Activated T-helper 17 cell treated with anti-CD3 and anti-CD28 coated beads, Interleukin-2, amount 50 U/mL, for 72 hours (primary cell): ENCODE data around the gene PPM1H. TPM values are rescaled to one million over a fixed set of nuclear protein-coding genes. Genes with fewer than 3 reads are reported as not detected.
A peak's percentile ranks its signal among the peaks of the same experiment; 100 is the strongest.
"Not testable (repeated sequence)": the region's sequence is repeated elsewhere in the genome, so short reads cannot be mapped to it uniquely, and the experiment has no call there.

Source experiments
- ATAC-seq: fragments of 150-1000 bp; cut with Tn5 transposase; replicated peaks from 2 replicates; pipeline ENCODE4 v1.10.0; 2021; ENCODE audit warnings: mild to moderate bottlenecking, moderate library complexity
- H3K27ac Mint-ChIP-seq: one replicate; pipeline ENCODE4 v1.8.0; 2022; ENCODE audit warnings: mixed read lengths
- H3K27me3 Mint-ChIP-seq: one replicate; pipeline ENCODE4 v1.8.0; 2022; ENCODE audit warnings: mixed read lengths
- H3K36me3 Mint-ChIP-seq: one replicate; pipeline ENCODE4 v1.8.0; 2022; ENCODE audit warnings: low read depth, mild to moderate bottlenecking, mixed read lengths
- H3K4me1 Mint-ChIP-seq: one replicate; pipeline ENCODE4 v1.8.0; 2022; ENCODE audit warnings: mixed read lengths
- H3K4me3 Mint-ChIP-seq: one replicate; pipeline ENCODE4 v1.8.0; 2022; ENCODE audit warnings: mild to moderate bottlenecking, mixed read lengths
- H3K9me3 Mint-ChIP-seq: one replicate; pipeline ENCODE4 v1.8.0; 2022; ENCODE audit warnings: mixed read lengths
- total RNA-seq, 2 donors: library from RNA; stranded (reverse); gene quantifications; one replicate each; pipeline ENCODE4 v1.2.3, GENCODE V29; 2022

PPM1H gene
- total RNA-seq, 2 donors from 2014 or later = not detected

GRCh38 chr12:62833634-62834033 lies 101.3 kb downstream of the PPM1H start:
- Mint-ChIP-seq H3K36me3 (no peaks in the 10 kb centered on the region), H3K27ac (no peak overlapping the region), H3K4me1 (no peaks in the 10 kb centered on the region), H3K4me3 (no peak overlapping the region), H3K27me3 (peaks cover 11% of the 10 kb centered on the region), H3K9me3 (no peaks in the 10 kb centered on the region)
- ATAC-seq = no peak

GRCh38 chr12:62832558-62832957 lies 102.4 kb downstream of the PPM1H start:
- Mint-ChIP-seq H3K27ac (no peak overlapping the region), H3K36me3 (no peaks in the 10 kb centered on the region), H3K4me3 (no peak overlapping the region), H3K27me3 (peaks cover 7% of the 10 kb centered on the region), H3K9me3 (no peaks in the 10 kb centered on the region), H3K4me1 (no peaks in the 10 kb centered on the region)
- no peak for ATAC-seq

- no peak for ATAC-seq
- Mint-ChIP-seq H3K4me1 (no peaks in the 10 kb centered on the region), H3K27ac (no peak overlapping the region), H3K27me3 (peaks cover 7% of the 10 kb centered on the region), H3K36me3 (no peaks in the 10 kb centered on the region), H3K9me3 (no peaks in the 10 kb centered on the region), H3K4me3 (no peak overlapping the region)
Observed at GRCh38 chr12:62832027-62832426, 102.9 kb downstream of the PPM1H start.

DNA sequence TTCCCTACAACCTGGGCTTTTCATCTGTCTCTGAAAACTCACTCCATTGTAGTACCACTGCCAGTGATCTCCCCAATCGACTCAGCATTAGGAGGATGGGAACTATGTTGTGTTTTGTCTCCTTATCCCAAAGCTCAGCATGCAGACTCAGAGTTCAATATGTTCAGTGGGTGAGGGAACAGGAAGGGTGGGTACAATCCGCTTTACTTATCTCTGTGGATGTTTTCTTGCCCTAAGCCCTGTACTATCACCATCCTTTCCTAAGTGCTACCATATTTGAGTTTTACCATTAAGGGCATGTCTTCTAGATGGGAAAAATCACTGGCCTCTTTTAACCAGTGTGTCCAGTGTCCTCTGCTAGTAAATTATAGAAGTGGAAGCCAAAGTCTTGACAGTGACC lies 107.1 kb downstream of the PPM1H start:
- no peaks in the 10 kb centered on the region for H3K36me3 Mint-ChIP-seq
- no peaks in the 10 kb centered on the region for H3K9me3 Mint-ChIP-seq
- no peak for ATAC-seq
- no peaks in the 10 kb centered on the region for H3K4me1 Mint-ChIP-seq
- H3K27me3 Mint-ChIP-seq = peaks cover 8% of the 10 kb centered on the region
- no peak overlapping the region for H3K4me3 Mint-ChIP-seq
- no peak overlapping the region for H3K27ac Mint-ChIP-seq

DNA sequence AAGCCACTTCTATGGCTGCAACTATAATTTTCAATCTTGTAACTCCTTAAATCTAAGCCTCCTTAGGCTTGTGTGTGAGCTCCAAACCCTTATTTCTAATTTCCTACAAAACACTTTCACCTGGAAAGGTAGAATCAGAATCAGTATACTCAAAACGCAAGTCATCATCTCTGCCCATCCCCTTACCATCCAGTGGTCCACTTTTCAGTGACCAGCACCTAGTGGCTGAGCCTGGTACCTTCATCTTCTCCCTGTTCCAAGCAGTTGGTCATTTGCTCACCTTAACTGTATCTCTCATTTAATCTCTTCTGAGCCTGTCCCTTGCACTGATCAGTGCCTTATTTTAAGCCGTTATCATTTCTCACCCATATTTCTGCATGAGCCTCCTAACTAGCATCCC lies 107.9 kb downstream of the PPM1H start:
- no peaks in the 10 kb centered on the region for H3K4me1 Mint-ChIP-seq
- H3K4me3 Mint-ChIP-seq = no peak overlapping the region
- no peak overlapping the region for H3K27ac Mint-ChIP-seq
- peaks cover 5% of the 10 kb centered on the region for H3K9me3 Mint-ChIP-seq
- no peak for ATAC-seq
- H3K36me3 Mint-ChIP-seq = no peaks in the 10 kb centered on the region
- H3K27me3 Mint-ChIP-seq = peaks cover 16% of the 10 kb centered on the region

DNA sequence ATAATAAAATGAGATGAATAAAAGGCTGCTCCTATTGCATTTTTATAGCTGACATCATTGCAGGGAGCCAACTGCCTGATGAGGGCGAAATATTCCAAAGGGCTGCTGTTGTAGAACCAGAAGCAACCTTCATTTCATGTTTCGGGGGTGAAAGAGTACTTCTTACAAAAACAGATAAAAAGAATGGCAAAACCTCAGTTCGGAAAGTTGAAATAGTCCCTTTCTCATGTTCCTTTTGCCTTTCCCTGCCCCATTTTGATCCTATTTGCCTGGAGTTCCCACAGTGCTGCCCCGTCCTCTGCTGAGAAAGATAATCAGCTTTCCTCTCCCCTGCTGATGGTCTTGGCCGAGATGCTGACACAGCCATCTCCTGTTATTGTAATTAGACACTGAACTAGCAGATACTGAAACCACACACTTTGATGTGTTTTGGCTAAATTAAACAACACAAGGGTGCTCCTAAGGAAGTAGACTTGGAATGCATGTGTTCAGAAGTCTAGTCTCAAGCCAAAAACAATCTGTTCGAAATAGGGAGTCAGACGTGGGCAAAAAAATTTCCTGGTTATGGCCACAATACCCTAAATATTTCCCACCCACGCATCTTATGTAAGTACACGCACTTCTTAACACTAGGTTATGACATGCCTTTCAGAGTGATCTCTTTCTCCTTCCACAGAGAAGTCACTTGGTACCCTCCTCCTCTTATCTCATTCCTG lies 117.2 kb downstream of the PPM1H start:
- Mint-ChIP-seq H3K27me3 (peaks cover 39% of the 10 kb centered on the region), H3K4me1 (no peaks in the 10 kb centered on the region), H3K9me3 (peaks cover 4% of the 10 kb centered on the region)

GRCh38 chr12:62814243-62814642 lies 120.7 kb downstream of the PPM1H start:
- H3K36me3 Mint-ChIP-seq = no peaks in the 10 kb centered on the region
- no peaks in the 10 kb centered on the region for H3K4me1 Mint-ChIP-seq
- no peaks in the 10 kb centered on the region for H3K9me3 Mint-ChIP-seq
- H3K27ac Mint-ChIP-seq = no peak overlapping the region
- no peak overlapping the region for H3K4me3 Mint-ChIP-seq
- no peak for ATAC-seq
- peaks cover 23% of the 10 kb centered on the region for H3K27me3 Mint-ChIP-seq

More for the DNA sequence above, 117.2 kb downstream of the PPM1H start:
- no peak for ATAC-seq
- no peaks in the 10 kb centered on the region for H3K36me3 Mint-ChIP-seq
- no peak overlapping the region for H3K27ac Mint-ChIP-seq
- H3K4me3 Mint-ChIP-seq = no peak overlapping the region

DNA sequence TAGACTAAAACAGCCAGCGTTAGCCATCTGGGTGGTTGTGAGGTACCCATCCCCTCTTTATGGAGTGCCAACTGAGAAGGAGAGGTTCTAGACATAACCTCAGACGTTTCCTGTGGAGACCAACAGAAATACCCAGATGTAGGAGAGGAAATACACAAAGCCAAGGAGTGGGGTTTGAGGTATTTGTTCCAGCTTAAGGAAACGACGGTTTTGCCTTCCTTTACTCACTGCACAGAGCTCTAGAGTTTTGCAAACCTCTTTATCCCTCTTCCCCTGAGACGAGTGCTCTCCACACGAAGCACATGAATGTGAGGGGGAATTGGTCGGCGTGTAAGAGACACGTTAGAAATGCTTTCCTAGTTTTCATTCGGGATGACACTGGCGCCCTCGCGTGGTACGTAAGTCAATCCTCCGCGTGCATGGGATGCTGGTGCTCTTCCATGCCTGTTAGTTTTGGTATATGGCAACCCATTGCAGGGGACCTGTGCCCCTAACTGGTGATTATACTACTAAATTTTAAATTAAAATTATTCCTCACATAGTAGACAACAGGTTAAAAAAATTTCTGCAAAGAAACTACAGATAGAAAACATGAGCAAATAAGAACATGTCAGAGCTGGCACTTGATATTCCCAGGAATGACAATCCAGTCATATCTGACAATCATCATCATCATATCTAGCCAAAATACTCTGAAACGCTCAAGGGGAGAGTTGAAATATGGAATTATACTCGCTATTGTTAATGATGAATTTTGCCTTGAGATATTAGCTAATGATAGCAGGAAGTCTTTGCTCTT lies 121.7 kb downstream of the PPM1H start:
- Mint-ChIP-seq H3K4me1 (peaks cover 5% of the 10 kb centered on the region), H3K27ac (no peak overlapping the region), H3K9me3 (no peaks in the 10 kb centered on the region), H3K27me3 (peaks cover 19% of the 10 kb centered on the region), H3K36me3 (no peaks in the 10 kb centered on the region), H3K4me3 (peak overlapping the region; percentile 17)
- peak; percentile 60 for ATAC-seq

DNA sequence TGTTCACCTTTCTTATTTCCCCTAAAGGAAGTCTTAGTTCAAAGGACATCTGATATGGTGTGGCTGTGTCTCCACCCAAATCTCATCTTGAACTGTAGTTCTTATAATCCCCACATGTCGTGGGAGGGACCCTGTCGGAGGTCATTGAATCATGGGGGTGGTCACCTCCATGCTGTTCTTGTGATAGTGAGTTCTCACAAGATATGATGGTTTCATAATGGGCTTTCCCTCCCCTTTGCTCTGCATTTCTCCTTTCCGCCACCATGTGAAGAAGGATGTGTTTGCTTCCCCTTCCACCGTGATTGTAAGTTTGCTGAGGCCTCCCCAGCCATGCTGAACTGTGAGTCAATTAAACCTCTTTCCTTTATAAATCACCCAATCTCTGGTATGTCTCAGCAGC lies 123.5 kb downstream of the PPM1H start:
- peaks cover 17% of the 10 kb centered on the region for H3K27me3 Mint-ChIP-seq
- not testable (repeated sequence) for H3K9me3 Mint-ChIP-seq, H3K27ac Mint-ChIP-seq, H3K4me3 Mint-ChIP-seq, ATAC-seq, H3K36me3 Mint-ChIP-seq, H3K4me1 Mint-ChIP-seq

- Mint-ChIP-seq H3K27me3 (peaks cover 7% of the 10 kb centered on the region), H3K4me1 (peaks cover 5% of the 10 kb centered on the region), H3K27ac (peak overlapping the region; percentile 2), H3K4me3 (no peak overlapping the region), H3K36me3 (no peaks in the 10 kb centered on the region), H3K9me3 (no peaks in the 10 kb centered on the region)
- peak; percentile 81 for ATAC-seq
Observed at GRCh38 chr12:62808166-62808879, 126.6 kb downstream of the PPM1H start.

DNA sequence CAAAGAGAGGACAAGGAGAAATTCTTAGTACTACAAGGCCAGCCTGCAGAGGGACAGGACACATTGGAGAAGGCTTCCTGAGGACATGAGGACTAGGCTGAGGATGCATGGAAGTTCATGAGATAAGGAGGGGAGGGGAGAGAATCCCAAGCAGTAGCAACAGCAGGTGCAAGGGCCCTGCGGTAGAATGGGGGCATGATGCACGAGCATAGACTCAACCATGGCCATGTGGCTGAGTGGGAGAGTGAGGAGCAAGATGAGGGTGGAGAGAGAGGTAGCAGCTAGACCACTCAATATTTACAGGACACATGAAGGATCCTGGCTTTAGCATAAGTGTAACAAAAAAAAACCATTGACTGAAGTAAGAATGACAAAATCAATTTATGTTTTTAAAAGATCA lies 128.1 kb downstream of the PPM1H start:
- H3K36me3 Mint-ChIP-seq = no peaks in the 10 kb centered on the region
- no peaks in the 10 kb centered on the region for H3K9me3 Mint-ChIP-seq
- ATAC-seq = no peak
- H3K4me1 Mint-ChIP-seq = peaks cover 5% of the 10 kb centered on the region
- peaks cover 5% of the 10 kb centered on the region for H3K27me3 Mint-ChIP-seq
- H3K27ac Mint-ChIP-seq = no peak overlapping the region
- H3K4me3 Mint-ChIP-seq = no peak overlapping the region

DNA sequence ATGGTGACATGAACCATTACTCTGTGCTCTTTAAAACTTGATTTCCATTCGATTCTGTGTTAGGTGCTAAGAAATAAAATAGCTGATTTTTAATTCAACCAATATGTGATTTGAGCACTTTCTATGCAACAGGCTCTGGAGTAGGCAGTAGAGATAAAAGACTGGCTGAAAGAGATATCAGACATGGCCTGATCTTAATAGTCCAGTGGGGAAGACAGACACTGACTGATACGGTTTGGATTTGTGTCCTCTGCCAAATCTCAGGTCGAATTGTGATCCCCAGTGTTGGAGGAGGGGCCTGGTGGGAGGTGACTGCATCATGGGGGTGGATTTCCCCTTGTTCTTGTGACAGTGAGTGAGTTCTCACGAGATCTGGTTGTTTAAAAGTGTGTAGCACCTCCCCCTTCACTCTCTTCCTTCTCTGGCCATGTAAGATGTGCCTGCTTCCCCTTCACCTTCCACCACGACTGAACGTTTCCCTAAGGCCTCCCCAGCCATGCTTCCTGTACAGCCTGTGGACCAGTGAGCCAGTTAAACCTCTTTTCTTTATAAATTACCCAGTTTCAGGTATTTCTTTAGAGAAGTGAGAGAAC lies 128.6 kb downstream of the PPM1H start:
- peaks cover 5% of the 10 kb centered on the region for H3K4me1 Mint-ChIP-seq
- no peaks in the 10 kb centered on the region for H3K36me3 Mint-ChIP-seq
- H3K27ac Mint-ChIP-seq = no peak overlapping the region
- H3K9me3 Mint-ChIP-seq = no peaks in the 10 kb centered on the region
- peaks cover 4% of the 10 kb centered on the region for H3K27me3 Mint-ChIP-seq
- H3K4me3 Mint-ChIP-seq = no peak overlapping the region
- no peak for ATAC-seq

- Mint-ChIP-seq H3K4me3 (no peak overlapping the region), H3K4me1 (peaks cover 5% of the 10 kb centered on the region), H3K36me3 (no peaks in the 10 kb centered on the region), H3K9me3 (no peaks in the 10 kb centered on the region), H3K27ac (no peak overlapping the region), H3K27me3 (peaks cover 4% of the 10 kb centered on the region)
- peak; percentile 30 for ATAC-seq
Observed at GRCh38 chr12:62805517-62805916, 129.4 kb downstream of the PPM1H start.

DNA sequence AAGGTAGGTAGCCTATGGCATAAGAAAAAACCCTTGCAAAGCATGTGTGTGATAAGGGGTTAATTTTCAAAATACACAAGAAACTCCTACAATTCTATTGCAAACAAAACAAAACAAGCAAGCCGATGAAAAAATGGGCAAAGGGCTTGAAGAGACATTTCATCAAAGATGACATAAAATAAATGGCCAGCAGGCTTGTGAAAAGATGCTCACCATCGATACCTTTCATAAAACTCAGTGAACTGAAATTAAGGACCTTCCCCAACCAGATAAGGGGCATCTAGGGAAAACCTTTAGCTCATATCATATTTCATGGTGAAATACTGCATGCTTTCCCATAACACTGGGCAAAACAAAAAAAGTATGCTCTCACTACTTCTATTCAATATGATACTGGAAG lies 131.2 kb downstream of the PPM1H start:
- Mint-ChIP-seq H3K27ac (no peak overlapping the region), H3K36me3 (no peaks in the 10 kb centered on the region), H3K27me3 (peaks cover 4% of the 10 kb centered on the region), H3K4me3 (no peak overlapping the region), H3K4me1 (peaks cover 5% of the 10 kb centered on the region), H3K9me3 (no peaks in the 10 kb centered on the region)
- ATAC-seq = no peak
